Thyroid gland (tissue), 4 donors: ENCODE data around the gene TEAD3. TPM values are rescaled to one million over a fixed set of nuclear protein-coding genes. Genes with fewer than 3 reads are reported as not detected.

Experiments used
- DNase-seq, 2 donors: peaks; one replicate each; pipeline ENCODE4 v3.0.0-alpha.2; 2019
- H3K27ac ChIP-seq, 3 donors: fragments of 200-600 bp; sonication (generic); 1 replicate in 2 of 3; 2 replicates in 1 of 3; pipeline ENCODE4 v1.5.1; 2016 to 2019; ENCODE audit warnings: mild to moderate bottlenecking in 1 of 3, moderate library complexity in 1 of 3
- H3K27me3 ChIP-seq: fragments of 200-600 bp; sonication (generic); one replicate; pipeline ENCODE4 v1.5.1; 2019
- H3K36me3 ChIP-seq, 2 donors: fragments of 200-600 bp; sonication (generic); one replicate each; pipeline ENCODE4 v1.5.1; 2016 to 2019
- H3K4me1 ChIP-seq, 2 donors: fragments of 200-600 bp; sonication (generic); one replicate each; pipeline ENCODE4 v1.5.1; 2017 to 2019
- H3K4me3 ChIP-seq, 3 donors: fragments of 200-600 bp; sonication (generic); replicated peaks in 1 of 3; 1 replicate in 2 of 3; 2 replicates in 1 of 3; pipeline ENCODE4 v1.5.1; 2016; ENCODE audit warnings: mild to moderate bottlenecking in 1 of 3
- H3K9me3 ChIP-seq: fragments of 200-600 bp; sonication (generic); one replicate; pipeline ENCODE4 v1.5.1; 2017
- POLR2A ChIP-seq, 2 donors: fragments of 450-650 bp; IDR thresholded peaks; one replicate each; pipeline ENCODE4 v1.6.1; 2017; ENCODE audit warnings: antibody characterized with exemption in 2 of 2, mild to moderate bottlenecking in 2 of 2, moderate library complexity in 1 of 2
- WGBS, 2 donors: methylation state at CpG; one replicate each; pipeline ENCODE4 v1.1.5; 2017; 5-methylcytosine and 5-hydroxymethylcytosine counted together
- intact Hi-C: fragments of 100-400 bp; cut with DNase I; formaldehyde crosslinking; loops from one replicate; pipeline ENCODE4 v1.15.1; 2023
- total RNA-seq, 4 donors: library from RNA; depleted of rRNA; stranded (reverse); fragments of >200 nt; gene quantifications; one replicate each; pipeline ENCODE4 v1.2.3, GENCODE V29; 2016
- TF ChIP-seq, protein P1 (sequence below), 6 experiments: fragments of 200-600 bp in 3 of 6; fragments of 450-650 bp in 3 of 6; sonication (generic) in 3 of 6; IDR thresholded peaks; one replicate each; pipeline ENCODE4 v1.5.1; 2016 to 2019; ENCODE audit warnings: antibody characterized with exemption in 6 of 6, mild to moderate bottlenecking in 2 of 6, inconsistent platforms in 1 of 6, moderate library complexity in 1 of 6

TEAD3 gene
- total RNA-seq, 4 donors from 2014 or later: 9.9 to 17.0 (median 11.2) TPM

DNA sequence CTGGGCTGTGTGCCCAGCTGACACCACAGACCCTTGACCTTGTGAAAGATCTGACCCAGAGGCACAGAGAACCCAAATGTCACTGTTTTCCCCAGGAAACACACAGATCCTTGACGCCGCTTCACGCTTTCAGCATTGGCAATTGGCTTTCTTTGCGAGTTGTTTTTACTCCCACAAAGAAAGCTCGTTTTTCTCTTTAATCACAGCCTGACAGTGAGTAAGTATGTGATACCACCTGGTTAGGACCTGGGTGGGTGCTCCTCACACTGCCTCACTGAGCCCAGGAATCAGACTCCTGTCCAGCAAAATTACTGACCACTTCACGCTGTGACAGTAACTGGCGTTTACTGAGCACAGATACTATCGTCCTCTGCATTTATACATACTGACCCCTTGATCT is 15.7 kb downstream of the TEAD3 start:
- 84 to 89% methylated on average over 8 of the region's 8 CpGs for WGBS, 2 donors
- no peak for DNase-seq
- peaks cover 13 to 15% of the 10 kb centered on the region in 2 donors for H3K4me1 ChIP-seq

GRCh38 chr6:35480176-35480575 is 16.7 kb downstream of the TEAD3 start:
- no peaks in the 10 kb centered on the region for H3K9me3 ChIP-seq
- H3K4me3 ChIP-seq: no peak overlapping the region
- WGBS, 2 donors: 94 to 95% methylated on average over 12 of the region's 12 CpGs
- no peak for TF ChIP-seq POLR2A (IDR thresholded peaks at IDR 0.05)
- TF ChIP-seq, protein P1, sequence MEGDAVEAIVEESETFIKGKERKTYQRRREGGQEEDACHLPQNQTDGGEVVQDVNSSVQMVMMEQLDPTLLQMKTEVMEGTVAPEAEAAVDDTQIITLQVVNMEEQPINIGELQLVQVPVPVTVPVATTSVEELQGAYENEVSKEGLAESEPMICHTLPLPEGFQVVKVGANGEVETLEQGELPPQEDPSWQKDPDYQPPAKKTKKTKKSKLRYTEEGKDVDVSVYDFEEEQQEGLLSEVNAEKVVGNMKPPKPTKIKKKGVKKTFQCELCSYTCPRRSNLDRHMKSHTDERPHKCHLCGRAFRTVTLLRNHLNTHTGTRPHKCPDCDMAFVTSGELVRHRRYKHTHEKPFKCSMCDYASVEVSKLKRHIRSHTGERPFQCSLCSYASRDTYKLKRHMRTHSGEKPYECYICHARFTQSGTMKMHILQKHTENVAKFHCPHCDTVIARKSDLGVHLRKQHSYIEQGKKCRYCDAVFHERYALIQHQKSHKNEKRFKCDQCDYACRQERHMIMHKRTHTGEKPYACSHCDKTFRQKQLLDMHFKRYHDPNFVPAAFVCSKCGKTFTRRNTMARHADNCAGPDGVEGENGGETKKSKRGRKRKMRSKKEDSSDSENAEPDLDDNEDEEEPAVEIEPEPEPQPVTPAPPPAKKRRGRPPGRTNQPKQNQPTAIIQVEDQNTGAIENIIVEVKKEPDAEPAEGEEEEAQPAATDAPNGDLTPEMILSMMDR (IDR thresholded peaks at IDR 0.05): no peak
- H3K4me1 ChIP-seq: peaks cover 4 to 5% of the 10 kb centered on the region in 2 donors
- no peaks in the 10 kb centered on the region for H3K27me3 ChIP-seq
- peaks cover 0 to 4% of the 10 kb centered on the region in 2 donors for H3K36me3 ChIP-seq
- intact Hi-C loops: no loop called here
- H3K27ac ChIP-seq: no peak overlapping the region
- no peak for DNase-seq

More for the DNA sequence above, 15.7 kb downstream of the TEAD3 start:
- TF ChIP-seq, protein P1 (IDR thresholded peaks at IDR 0.05): no peak
- TF ChIP-seq POLR2A (IDR thresholded peaks at IDR 0.05): no peak
- H3K27me3 ChIP-seq: no peaks in the 10 kb centered on the region
- intact Hi-C loops: no loop called here
- H3K36me3 ChIP-seq: peaks cover 0 to 4% of the 10 kb centered on the region in 2 donors
- no peaks in the 10 kb centered on the region for H3K9me3 ChIP-seq
- H3K4me3 ChIP-seq: no peak overlapping the region
- H3K27ac ChIP-seq: no peak overlapping the region

- no peak overlapping the region for H3K27ac ChIP-seq
- H3K4me1 ChIP-seq: no peaks in the 10 kb centered on the region
- no peak overlapping the region for H3K4me3 ChIP-seq
- TF ChIP-seq POLR2A (IDR thresholded peaks at IDR 0.05): no peak
- TF ChIP-seq, protein P1 (IDR thresholded peaks at IDR 0.05): no peak
- H3K9me3 ChIP-seq: no peaks in the 10 kb centered on the region
- intact Hi-C loops: no loop called here
- no peak for DNase-seq
- 93 to 96% methylated on average over 5 to 7 of the region's 7 CpGs for WGBS, 2 donors
- H3K27me3 ChIP-seq: no peaks in the 10 kb centered on the region
- peaks cover 1 to 10% of the 10 kb centered on the region in 2 donors for H3K36me3 ChIP-seq
Measured at GRCh38 chr6:35478259-35478658, 18.6 kb downstream of the TEAD3 start.

GRCh38 chr6:35477551-35478179 is 19.2 kb downstream of the TEAD3 start:
- H3K4me1 ChIP-seq: no peaks in the 10 kb centered on the region
- intact Hi-C loops: no loop called here
- H3K36me3 ChIP-seq: peaks cover 7 to 10% of the 10 kb centered on the region in 2 donors
- H3K9me3 ChIP-seq: no peaks in the 10 kb centered on the region
- TF ChIP-seq POLR2A (IDR thresholded peaks at IDR 0.05): no peak
- TF ChIP-seq, protein P1 (IDR thresholded peaks at IDR 0.05): no peak
- no peaks in the 10 kb centered on the region for H3K27me3 ChIP-seq
- H3K4me3 ChIP-seq: no peak overlapping the region
- WGBS, 2 donors: 94 to 97% methylated on average over 5 of the region's 5 CpGs
- H3K27ac ChIP-seq: no peak overlapping the region
- DNase-seq: no peak

DNA sequence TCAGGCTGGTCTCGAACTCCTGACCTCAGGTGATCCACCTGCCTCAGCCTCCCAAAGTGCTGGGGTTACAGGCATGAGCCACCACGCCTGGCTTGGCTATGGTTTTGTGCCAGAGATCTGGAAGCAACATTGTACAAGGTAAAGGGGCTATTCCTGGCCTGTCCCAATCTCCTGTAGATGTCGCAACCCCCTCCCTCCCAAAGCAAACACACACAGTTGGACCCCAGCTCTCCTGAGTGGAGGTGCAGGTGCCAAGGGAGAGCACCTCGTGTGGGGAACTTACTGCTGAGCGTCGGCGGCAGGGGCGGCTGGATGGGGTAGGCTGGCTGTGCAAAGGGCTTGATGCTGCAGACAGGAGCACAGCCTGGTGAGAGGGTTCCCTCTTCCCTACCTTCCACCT is 19.9 kb downstream of the TEAD3 start:
- Histone ChIP-seq H3K9me3 (no peaks in the 10 kb centered on the region), H3K27ac (no peak overlapping the region), H3K27me3 (no peaks in the 10 kb centered on the region), H3K4me3 (no peak overlapping the region), H3K36me3 (peaks cover 7 to 10% of the 10 kb centered on the region in 2 donors), H3K4me1 (no peaks in the 10 kb centered on the region)
- WGBS, 2 donors: 85 to 86% methylated on average over 6 to 7 of the region's 8 CpGs
- DNase-seq: no peak
- intact Hi-C loops: no loop called here
- TF ChIP-seq, protein P1 (IDR thresholded peaks at IDR 0.05): no peak
- no peak for TF ChIP-seq POLR2A (IDR thresholded peaks at IDR 0.05)
